22Rv1 (cell line): ENCODE results near the gene CCDC63.

ENCODE experiments used
- H3K27ac ChIP-seq: fragments of 450-650 bp; 2 replicates; pipeline ENCODE4 v1.5.1; 2017
- ZFX ChIP-seq: fragments of 450-650 bp; IDR thresholded peaks from 2 replicates; pipeline ENCODE4 v1.6.1; 2017; ENCODE audit warnings: antibody characterized with exemption, borderline replicate concordance
- TF ChIP-seq, protein P1 (sequence below): fragments of 450-650 bp; IDR thresholded peaks from 2 replicates; pipeline ENCODE4 v1.5.1; 2017; ENCODE audit warnings: mild to moderate bottlenecking

CCDC63 gene

DNA sequence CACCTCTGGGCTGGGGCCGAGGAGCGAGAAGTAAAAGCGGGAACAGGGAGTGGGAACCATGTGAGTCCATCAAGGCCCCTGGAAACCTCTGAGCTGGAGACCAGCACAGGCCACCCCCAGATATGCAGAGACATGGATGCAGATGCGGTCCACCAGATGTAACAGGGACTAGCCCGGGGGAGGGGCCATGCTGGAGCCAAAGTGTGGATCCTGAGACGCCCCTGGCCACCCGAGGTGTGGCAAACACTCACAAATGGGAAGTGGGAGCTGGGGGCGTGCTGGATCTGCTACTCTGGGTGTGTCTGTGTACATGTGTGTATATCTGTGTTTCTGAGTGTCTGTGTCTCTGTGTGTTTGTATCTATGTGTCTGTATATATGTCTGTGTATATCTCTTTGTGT is 60.8 kb downstream of the CCDC63 start:
- no peak overlapping the region for H3K27ac ChIP-seq
- TF ChIP-seq ZFX = no peak
- TF ChIP-seq, protein P1, sequence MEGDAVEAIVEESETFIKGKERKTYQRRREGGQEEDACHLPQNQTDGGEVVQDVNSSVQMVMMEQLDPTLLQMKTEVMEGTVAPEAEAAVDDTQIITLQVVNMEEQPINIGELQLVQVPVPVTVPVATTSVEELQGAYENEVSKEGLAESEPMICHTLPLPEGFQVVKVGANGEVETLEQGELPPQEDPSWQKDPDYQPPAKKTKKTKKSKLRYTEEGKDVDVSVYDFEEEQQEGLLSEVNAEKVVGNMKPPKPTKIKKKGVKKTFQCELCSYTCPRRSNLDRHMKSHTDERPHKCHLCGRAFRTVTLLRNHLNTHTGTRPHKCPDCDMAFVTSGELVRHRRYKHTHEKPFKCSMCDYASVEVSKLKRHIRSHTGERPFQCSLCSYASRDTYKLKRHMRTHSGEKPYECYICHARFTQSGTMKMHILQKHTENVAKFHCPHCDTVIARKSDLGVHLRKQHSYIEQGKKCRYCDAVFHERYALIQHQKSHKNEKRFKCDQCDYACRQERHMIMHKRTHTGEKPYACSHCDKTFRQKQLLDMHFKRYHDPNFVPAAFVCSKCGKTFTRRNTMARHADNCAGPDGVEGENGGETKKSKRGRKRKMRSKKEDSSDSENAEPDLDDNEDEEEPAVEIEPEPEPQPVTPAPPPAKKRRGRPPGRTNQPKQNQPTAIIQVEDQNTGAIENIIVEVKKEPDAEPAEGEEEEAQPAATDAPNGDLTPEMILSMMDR = no peak

DNA sequence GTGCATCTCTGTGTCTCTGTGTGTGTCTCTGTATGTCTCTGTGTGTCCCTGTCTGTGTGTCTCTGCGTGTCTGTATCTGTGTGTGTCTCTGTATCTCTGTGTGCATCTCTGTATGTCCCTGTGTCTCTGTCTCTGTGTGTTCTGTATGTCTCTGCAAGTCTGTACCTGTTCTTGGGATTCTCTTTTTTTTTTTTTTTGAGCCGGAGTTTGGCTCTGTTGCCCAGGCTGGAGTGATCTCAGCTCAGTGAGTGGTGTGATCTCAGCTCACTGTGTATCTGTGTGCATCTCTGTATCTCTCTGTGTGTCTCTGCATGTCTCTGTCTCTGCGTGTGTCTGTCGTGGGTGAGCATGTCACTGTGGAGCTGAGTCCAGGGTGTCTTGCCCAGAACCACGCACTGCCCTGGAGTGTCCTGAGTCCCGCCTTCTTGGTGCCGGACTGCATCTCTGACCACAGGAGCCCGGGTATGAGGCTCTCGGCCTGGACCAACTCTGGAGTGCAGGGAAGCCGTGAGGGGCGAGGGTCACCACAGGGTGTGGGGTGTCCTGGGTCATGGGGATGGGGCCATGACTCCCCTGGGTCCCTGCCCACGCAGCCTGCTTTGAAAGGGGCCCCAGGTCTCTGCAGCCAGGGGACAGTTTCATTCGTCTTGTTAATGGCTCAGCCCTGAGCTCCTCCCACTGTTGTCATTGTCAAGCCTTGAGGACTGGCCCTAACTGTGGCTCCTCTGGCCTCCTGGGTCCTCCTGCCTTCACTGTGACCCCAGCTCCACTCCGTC is 61.8 kb downstream of the CCDC63 start:
- H3K27ac ChIP-seq = no peak overlapping the region
- TF ChIP-seq ZFX = no peak
- TF ChIP-seq, protein P1 = no peak

DNA sequence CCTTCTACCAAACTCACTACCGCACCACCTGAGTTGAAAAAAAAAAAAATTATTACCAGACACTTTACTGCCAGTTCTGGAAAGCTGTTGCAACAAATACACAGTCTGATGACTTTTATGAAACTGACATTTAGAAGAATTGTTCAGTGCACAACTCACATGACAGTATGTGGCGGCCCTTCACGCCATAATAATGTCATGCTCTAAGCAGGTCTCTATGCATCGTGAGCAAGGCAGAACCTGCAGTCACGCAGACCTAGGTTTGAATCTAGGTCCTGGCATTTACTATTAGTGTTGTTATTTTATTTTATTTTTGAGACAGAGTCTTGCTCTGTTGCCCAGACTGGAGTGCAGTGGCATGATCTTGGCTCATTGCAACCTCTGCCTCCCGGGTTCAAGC is 65.5 kb downstream of the CCDC63 start:
- no peak overlapping the region for H3K27ac ChIP-seq
- TF ChIP-seq, protein P1 = no peak
- no peak for TF ChIP-seq ZFX

DNA sequence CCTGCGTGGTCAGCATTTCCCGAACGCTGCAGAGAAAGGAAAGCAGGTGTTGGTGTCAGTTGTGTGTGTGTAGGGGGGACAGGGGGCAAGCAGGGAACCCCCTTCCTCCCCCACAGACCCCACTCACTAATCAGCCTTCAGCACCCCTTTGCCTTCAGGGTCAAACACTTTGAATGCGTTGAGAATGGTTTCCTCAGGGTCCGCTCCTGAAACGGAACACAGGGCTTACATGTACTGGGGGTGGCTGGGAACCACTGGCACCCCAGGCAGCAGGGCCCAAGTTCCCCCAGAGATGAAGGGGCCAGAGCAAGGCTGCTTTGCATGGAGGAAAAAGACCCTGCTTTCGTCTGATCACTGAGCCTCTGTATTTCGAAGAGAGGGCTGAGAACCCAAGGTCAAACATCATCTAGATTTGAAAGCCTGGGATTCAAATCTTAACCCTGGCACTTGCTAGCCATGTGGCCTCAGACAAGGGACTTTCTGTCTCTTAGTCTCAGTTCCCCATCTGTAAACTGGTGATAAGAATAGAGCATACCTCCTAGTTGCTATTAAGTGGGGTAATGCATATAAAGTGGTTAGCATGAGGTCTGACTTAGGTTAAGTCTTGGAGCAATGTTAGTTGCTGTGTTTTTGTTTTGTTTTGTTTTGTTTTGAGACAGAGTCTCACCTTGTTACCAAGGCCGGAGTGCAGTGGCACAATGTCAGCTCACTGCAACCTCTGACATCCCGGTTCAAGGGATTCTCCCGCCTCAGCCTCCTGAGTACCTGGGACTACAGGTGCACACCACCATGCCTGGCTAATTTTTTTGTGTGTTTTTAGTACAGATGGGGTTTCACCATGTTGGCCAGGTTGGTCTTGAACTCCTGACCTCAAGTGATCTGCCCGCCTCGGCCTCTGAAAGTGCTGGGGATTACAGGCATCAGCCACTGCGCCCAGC is 66.6 kb downstream of the CCDC63 start:
- H3K27ac ChIP-seq = no peak overlapping the region
- TF ChIP-seq, protein P1 = no peak
- TF ChIP-seq ZFX = no peak

DNA sequence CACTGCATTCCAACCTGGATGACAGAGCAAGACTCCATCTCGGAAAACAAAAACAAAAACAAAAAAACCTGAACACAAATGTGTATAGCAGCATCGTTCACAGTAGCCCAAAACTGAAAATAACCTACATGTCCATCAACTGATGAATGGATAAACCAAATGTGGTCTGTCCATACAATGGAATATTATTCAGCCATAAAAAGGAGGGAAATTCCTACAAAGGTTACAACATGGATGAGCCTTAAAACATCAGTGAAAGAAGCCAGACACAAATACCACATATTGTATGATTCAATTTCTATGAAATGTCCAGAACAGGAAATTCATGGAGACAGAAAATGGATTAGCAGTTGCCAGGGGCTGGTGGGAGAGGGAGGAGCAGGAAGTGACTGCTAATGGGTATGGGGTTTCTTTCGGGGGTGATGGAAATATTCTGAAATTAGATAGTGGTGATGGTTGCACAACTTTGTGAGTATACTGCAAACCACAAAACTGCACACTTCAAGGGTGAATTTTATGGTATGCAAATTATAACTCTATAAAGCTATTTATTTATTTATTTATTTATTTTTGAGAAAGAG is 69.6 kb downstream of the CCDC63 start:
- no peak overlapping the region for H3K27ac ChIP-seq
- TF ChIP-seq, protein P1 = no peak
- TF ChIP-seq ZFX = no peak

DNA sequence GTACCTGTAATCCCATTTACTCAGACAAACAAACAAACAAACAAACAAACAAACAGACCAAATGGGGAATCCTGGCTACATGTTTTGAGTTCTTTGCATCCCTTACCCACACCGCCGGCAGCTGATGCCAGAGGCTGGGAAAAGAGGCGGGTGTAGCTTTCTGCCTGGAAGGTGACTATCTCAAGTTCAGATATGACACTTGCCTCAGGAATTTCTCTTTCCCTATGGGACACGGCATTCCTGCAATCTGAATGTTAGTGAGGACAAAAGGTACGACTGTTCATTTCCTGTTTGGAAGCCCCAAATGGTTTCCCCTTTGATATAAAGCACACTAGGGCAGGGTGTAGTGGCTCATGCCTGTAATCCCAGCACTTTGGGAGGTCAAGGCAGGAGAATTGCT is 70.7 kb downstream of the CCDC63 start:
- H3K27ac ChIP-seq = no peak overlapping the region
- TF ChIP-seq ZFX = no peak
- TF ChIP-seq, protein P1 = no peak
